ENCODE data around the gene MPL. TPM values are rescaled to one million over a fixed set of nuclear protein-coding genes. Genes with fewer than 3 reads are reported as not detected.

MPL gene
- total and polyA plus RNA-seq, 9 donors = 0.35 to 2.6 (median 0.73) TPM; not detected in 1

DNA sequence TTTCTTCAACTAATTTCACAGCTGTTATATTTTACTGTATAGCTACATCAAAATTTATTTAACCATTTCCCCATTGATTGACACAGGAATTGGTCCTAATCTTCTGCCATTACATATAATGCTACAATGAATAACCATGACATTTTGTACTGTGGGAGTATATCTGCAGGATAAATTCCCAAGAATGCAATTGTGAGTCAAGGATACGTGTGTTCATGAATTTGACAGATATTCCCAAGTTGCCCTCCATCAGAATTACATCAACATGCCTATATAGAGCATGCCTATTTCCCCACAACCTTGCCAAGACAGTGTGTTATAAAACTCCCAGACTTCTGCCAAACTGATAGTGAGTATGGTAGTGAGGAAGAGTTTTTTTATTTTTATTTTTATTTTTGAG is 39.6 kb upstream of the MPL start:
- 81 to 86% (median 86%) methylated on average over 1 of the region's 1 CpG for WGBS, 3 donors
- H3K4me1 ChIP-seq (ENCODE audit: insufficient read depth) = peaks cover 12% of the 10 kb centered on the region
- intact Hi-C loops (cut with DNase I) = no loop called here

DNA sequence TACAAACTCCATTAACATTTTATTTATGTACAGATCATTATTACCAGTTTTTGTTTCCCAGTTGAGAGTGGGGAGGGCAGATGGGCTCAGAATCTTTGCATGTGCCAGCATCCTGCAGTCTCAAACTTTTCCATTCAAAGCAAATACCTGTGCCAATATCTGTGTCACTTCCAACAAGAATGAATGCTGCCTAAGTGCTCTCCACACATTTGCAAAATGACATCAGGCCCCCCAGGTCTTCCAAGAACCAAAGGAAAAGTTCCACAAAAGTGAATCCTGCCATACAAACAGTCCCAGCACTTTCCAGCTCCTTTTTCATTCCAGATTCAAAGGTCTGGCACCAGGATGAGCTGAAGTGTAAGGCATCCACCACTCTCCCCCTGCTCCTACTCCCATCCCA is 38.5 kb upstream of the MPL start:
- Histone ChIP-seq H3K27me3 (no peaks in the 10 kb centered on the region), H3K4me3 (no peak overlapping the region), H3K36me3 (no peaks in the 10 kb centered on the region), H3K27ac (no peak overlapping the region), H3K9me3 (no peaks in the 10 kb centered on the region), H3K4me1 (ENCODE audit: insufficient read depth) (peaks cover 14% of the 10 kb centered on the region)
- no peak for TF ChIP-seq CTCF (IDR thresholded peaks at IDR 0.05)
- no peak for TF ChIP-seq EP300 (IDR thresholded peaks at IDR 0.05)
- no peak for TF ChIP-seq POLR2A (IDR thresholded peaks at IDR 0.05)
- no peak for DNase-seq
- intact Hi-C loops (cut with DNase I) = no loop called here

More for the DNA sequence above, 39.6 kb upstream of the MPL start:
- Histone ChIP-seq H3K27ac (no peak overlapping the region), H3K9me3 (no peaks in the 10 kb centered on the region), H3K36me3 (no peaks in the 10 kb centered on the region), H3K27me3 (no peaks in the 10 kb centered on the region), H3K4me3 (no peak overlapping the region)
- TF ChIP-seq CTCF (IDR thresholded peaks at IDR 0.05) (no peak), EP300 (IDR thresholded peaks at IDR 0.05) (no peak), POLR2A (IDR thresholded peaks at IDR 0.05) (no peak)
- no peak for DNase-seq

DNA sequence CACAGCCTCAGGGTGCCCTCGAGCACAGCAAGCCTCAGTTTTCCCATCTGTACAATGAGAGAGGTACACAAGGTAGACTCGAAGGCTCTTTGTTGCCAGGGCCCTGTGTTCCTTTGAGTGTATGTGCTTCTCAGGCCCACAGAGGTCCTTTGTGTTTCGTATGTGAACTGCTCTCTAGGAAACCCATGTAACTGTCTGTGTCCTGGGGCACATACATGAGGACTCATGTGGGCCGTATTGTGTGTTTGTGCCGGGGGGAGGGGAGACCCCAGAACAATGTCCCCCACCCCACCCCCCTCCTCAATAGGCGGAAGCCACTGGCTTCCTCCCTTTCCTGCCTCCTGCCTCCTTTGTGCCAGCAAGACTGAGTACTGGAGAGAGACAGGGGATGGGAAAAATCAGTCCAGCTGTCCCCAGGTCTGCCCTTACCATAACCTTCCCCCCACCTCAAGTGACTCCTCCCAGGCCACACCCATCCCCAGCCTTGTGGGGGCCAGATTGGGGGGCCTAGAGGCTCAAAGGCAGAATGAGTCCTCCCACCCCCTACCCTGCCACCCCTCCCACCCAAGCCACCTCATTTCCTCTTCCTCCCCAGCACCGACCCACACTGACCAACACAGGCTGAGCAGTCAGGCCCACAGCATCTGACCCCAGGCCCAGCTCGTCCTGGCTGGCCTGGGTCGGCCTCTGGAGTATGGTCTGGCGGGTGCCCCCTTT is 37.1 kb upstream of the MPL start, which contains the start of gene TIE1:
Gene TIE1, plus strand, starts transcription at position 605 of the 717 bp plus-strand sequence. Its CDS starts 90 bp downstream, at position 695.
- no peaks in the 10 kb centered on the region for H3K36me3 ChIP-seq
- no peak within 1 kb of the TSS for H3K4me3 ChIP-seq
- WGBS, 3 donors = 81 to 85% (median 82%) methylated on average over 10 of the region's 10 CpGs
- H3K27me3 ChIP-seq = no peaks in the 10 kb centered on the region
- H3K27ac ChIP-seq = no peak within 1 kb of the TSS
- intact Hi-C loops (cut with DNase I) = no loop called here
- no peak for TF ChIP-seq EP300 (IDR thresholded peaks at IDR 0.05)
- no peak for TF ChIP-seq POLR2A (IDR thresholded peaks at IDR 0.05)
- no peak for TF ChIP-seq CTCF (IDR thresholded peaks at IDR 0.05)
- DNase-seq = no peak
- H3K9me3 ChIP-seq = no peaks in the 10 kb centered on the region
- H3K4me1 ChIP-seq (ENCODE audit: insufficient read depth) = peaks cover 5% of the 10 kb centered on the region

DNA sequence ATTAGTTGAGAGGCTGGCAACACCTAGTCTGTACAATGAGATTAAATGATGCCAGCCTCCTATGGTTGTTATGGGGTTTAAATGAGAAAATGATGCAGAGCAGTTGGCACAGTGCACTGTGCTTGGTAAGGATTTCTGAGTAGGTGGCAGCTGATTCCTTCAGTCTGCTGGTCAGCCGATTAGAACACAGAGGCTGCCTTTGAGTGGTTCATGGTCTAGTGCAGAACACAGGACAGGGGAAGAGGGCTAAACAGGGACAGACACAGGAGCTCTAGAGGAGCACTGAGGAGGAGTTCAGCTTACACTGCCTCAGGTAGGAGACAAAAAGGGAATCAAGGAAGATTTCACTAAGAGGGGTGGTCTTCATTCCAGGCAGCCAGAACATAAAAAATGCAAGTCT is 35.4 kb upstream of the MPL start:
- Histone ChIP-seq H3K36me3 (no peaks in the 10 kb centered on the region), H3K4me1 (ENCODE audit: insufficient read depth) (peaks cover 2% of the 10 kb centered on the region), H3K9me3 (no peaks in the 10 kb centered on the region), H3K27ac (no peak overlapping the region), H3K4me3 (no peak overlapping the region), H3K27me3 (no peaks in the 10 kb centered on the region)
- DNase-seq = no peak
- no peak for TF ChIP-seq POLR2A (IDR thresholded peaks at IDR 0.05)
- no peak for TF ChIP-seq EP300 (IDR thresholded peaks at IDR 0.05)
- no peak for TF ChIP-seq CTCF (IDR thresholded peaks at IDR 0.05)
- intact Hi-C loops (cut with DNase I) = no loop called here
- 79 to 90% (median 83%) methylated on average over 1 of the region's 1 CpG for WGBS, 3 donors

Measured in ovary (tissue), 9 donors.